ENCODE data around the gene PES1. TPM values are rescaled to one million over a fixed set of nuclear protein-coding genes. Genes with fewer than 3 reads are reported as not detected.

PES1 gene
- total and polyA plus RNA-seq, 2 of the 13 experiments (the other 11 are each of a cell fraction or from before 2014, with no cell fraction given): 65.1 to 94.7 TPM

- TF ChIP-seq SOX6 (IDR thresholded peaks at IDR 0.05): no peak
- 0 out of 2 replicates have a peak, but pooled peaks have one; percentile 22 for TF ChIP-seq SOX6 (CRISPR knock-in tag; IDR thresholded peaks at IDR 0.05)
- TF ChIP-seq ZNF883 (CRISPR knock-in tag; IDR thresholded peaks at IDR 0.05; ENCODE audit: not compliant biosample characterization): no peak
- TF ChIP-seq THAP11 (CRISPR knock-in tag; IDR thresholded peaks at IDR 0.05): no peak
- TF ChIP-seq, protein P1, sequence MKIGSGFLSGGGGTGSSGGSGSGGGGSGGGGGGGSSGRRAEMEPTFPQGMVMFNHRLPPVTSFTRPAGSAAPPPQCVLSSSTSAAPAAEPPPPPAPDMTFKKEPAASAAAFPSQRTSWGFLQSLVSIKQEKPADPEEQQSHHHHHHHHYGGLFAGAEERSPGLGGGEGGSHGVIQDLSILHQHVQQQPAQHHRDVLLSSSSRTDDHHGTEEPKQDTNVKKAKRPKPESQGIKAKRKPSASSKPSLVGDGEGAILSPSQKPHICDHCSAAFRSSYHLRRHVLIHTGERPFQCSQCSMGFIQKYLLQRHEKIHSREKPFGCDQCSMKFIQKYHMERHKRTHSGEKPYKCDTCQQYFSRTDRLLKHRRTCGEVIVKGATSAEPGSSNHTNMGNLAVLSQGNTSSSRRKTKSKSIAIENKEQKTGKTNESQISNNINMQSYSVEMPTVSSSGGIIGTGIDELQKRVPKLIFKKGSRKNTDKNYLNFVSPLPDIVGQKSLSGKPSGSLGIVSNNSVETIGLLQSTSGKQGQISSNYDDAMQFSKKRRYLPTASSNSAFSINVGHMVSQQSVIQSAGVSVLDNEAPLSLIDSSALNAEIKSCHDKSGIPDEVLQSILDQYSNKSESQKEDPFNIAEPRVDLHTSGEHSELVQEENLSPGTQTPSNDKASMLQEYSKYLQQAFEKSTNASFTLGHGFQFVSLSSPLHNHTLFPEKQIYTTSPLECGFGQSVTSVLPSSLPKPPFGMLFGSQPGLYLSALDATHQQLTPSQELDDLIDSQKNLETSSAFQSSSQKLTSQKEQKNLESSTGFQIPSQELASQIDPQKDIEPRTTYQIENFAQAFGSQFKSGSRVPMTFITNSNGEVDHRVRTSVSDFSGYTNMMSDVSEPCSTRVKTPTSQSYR (CRISPR knock-in tag; IDR thresholded peaks at IDR 0.05; ENCODE audit: borderline replicate concordance): peak; percentile 39; the same call in 1 of the 2 replicates
- TF ChIP-seq ZNF275 (CRISPR knock-in tag; IDR thresholded peaks at IDR 0.05; ENCODE audit: borderline replicate concordance): no peak
- no peak for TF ChIP-seq ZNF577 (CRISPR knock-in tag; IDR thresholded peaks at IDR 0.05; ENCODE audit: borderline replicate concordance, low read depth)
- TF ChIP-seq ELF3 (CRISPR knock-in tag; IDR thresholded peaks at IDR 0.05): 0 out of 2 replicates have a peak, but pooled peaks have one; percentile 40
- peak; percentile 75; the same call in 1 of the 2 replicates for TF ChIP-seq ZFP91 (CRISPR knock-in tag; IDR thresholded peaks at IDR 0.05; ENCODE audit: borderline replicate concordance)
- no peak for TF ChIP-seq SIN3B (IDR thresholded peaks at IDR 0.05; ENCODE audit: low read length)
- TF ChIP-seq GABPB1 (CRISPR knock-in tag; IDR thresholded peaks at IDR 0.05): peak; percentile 30; the same call in 1 of the 2 replicates
- TF ChIP-seq, protein P2, sequence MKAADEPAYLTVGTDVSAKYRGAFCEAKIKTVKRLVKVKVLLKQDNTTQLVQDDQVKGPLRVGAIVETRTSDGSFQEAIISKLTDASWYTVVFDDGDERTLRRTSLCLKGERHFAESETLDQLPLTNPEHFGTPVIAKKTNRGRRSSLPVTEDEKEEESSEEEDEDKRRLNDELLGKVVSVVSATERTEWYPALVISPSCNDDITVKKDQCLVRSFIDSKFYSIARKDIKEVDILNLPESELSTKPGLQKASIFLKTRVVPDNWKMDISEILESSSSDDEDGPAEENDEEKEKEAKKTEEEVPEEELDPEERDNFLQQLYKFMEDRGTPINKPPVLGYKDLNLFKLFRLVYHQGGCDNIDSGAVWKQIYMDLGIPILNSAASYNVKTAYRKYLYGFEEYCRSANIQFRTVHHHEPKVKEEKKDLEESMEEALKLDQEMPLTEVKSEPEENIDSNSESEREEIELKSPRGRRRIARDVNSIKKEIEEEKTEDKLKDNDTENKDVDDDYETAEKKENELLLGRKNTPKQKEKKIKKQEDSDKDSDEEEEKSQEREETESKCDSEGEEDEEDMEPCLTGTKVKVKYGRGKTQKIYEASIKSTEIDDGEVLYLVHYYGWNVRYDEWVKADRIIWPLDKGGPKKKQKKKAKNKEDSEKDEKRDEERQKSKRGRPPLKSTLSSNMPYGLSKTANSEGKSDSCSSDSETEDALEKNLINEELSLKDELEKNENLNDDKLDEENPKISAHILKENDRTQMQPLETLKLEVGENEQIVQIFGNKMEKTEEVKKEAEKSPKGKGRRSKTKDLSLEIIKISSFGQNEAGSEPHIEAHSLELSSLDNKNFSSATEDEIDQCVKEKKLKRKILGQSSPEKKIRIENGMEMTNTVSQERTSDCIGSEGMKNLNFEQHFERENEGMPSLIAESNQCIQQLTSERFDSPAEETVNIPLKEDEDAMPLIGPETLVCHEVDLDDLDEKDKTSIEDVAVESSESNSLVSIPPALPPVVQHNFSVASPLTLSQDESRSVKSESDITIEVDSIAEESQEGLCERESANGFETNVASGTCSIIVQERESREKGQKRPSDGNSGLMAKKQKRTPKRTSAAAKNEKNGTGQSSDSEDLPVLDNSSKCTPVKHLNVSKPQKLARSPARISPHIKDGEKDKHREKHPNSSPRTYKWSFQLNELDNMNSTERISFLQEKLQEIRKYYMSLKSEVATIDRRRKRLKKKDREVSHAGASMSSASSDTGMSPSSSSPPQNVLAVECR (CRISPR knock-in tag; IDR thresholded peaks at IDR 0.05; ENCODE audit: borderline replicate concordance): peak; percentile 13; the same call in 1 of the 2 replicates
- no peak for TF ChIP-seq ZBTB43 (CRISPR knock-in tag; conservative IDR thresholded peaks at IDR 0.05)
- TF ChIP-seq SP5 (CRISPR knock-in tag; IDR thresholded peaks at IDR 0.05; ENCODE audit: borderline replicate concordance, low read depth): 0 out of 2 replicates have a peak, but pooled peaks have one; percentile 31
Measured at GRCh38 chr22:30606455-30607299, 15.0 kb upstream of the PES1 start, which contains the start of gene TCN2 (continued).

Data from HepG2 (cell line).